C1 segment of cervical spinal cord (tissue), 14 donors: ENCODE data around the gene ARHGEF4.
"Not testable (repeated sequence)": the region's sequence is repeated elsewhere in the genome, so short reads cannot be mapped to it uniquely, and the experiment has no call there.

Experiments
- DNase-seq, 14 donors: peaks; one replicate each; lab custom pipeline; 2025; lab: John Stamatoyannopoulos, UW

Gene ARHGEF4

DNA sequence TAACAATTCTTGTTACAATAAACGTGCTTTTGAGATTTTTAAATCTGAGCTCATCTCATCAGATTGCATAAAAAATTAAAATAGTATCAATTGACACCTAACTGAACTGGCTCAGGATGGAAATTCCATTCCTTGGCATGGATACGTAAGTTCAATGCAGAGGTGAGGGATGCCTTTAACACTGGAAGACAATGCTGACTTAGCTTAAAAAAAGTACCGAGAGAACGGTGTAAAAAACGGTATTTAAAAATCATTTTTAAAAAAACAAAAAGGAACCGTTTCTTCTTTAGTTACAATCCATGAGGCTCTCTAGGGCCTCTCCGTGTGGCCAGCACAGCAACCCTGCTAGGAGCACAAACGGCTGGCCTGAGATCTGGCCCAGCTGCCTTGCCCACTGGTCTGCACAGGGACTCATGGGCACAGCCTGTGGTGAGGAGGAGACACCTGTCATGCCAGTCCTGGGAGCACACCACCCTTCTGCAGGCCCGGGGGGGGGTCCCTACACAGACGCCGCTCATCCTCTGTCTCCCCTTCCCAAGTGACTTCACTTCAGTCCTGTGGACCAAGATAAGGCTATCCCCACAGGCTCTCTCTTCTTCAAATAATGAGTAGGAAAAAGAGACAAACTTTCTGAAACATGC lies 211.3 kb downstream of the ARHGEF4 start:
- no peak for DNase-seq

DNA sequence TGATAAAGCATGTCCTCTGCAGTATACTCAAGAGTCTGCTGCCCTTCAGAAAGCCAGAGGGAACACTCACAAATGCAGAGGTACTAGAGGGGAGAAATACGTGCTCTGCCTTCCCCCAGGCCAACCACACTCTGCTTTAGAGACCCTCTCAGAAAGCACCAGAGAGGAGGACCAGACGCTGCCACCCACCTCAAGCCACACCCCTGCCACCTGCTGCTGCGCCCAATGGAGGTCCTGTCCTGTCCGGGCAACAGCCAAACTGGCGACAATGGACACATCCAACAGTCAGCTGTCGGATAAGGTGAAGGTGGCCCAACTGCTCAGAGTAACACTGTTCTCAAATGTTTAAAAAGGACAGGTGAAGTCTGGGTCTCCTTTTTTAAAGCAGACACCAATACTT lies 211.9 kb downstream of the ARHGEF4 start:
- no peak for DNase-seq

DNA sequence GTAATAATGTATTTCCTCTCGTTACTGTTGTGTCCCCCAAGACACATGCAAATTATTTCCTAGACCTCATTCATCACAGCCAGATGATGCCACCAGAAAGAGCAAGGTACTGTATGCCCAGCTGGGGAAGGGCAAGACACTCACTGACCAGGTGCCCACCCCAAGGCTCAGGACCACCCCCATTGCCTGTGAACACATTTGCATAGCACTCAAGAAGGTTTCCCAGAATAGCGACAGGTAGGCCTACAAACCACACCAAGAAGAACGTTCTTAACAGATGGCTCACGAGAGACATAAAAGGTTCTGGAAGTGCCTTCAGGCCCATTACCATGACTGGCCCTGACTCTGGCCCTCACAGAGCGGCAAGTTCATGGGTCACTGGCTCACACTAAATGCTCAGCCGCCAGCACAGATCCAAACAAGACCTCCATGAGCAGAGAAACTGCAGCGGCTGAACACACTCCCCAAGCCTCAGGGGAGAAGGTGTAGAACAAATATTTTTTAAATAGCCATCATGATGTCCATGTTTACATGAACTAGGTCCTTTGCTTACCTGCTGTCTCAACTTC lies 212.5 kb downstream of the ARHGEF4 start:
- DNase-seq, result no peak

DNA sequence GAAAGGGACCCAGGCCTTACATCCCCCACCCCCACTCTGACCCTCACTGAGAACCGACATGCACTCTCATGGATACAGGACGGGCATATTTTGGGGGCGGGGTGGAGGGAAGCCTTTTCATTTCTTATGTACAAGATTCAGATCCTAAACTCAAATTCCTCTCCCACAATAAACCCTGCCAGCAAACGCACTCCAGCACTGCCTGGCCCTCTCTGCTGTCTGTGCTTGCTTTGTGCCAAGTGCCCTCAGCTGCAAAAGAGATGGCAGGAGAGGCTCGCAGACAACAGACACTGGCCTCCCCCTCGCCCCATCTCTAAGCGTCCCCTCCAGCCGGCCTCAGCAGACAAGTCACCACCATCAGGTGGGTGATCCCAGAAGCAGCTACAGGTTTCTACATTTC lies 214.2 kb downstream of the ARHGEF4 start:
- DNase-seq, result peak in 2 of 14 donors; percentile 11 to 29

DNA sequence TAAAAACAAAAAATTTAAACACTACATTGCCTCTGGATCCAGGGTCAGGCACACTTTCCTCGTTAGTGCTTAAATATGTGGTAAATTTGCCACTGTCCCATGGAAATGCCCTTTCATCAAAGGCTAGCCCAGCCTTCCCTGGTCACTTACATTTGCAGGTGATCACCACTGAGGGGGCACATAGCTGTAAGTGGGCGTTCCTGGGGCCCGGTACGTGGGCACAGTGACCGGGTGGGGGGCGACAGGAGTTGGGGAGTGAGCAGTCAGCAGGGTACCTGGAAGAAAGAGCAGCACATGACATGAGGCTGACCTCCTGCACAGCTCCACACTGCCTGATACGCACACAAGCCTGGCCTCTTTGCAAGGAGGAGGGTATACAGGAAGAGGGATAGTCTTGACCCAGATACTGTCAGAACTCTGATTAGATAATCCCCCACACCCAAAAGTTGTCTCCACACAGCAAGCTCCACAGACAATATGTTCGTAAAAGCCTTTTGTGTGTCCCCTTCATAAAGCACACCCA lies 216.1 kb downstream of the ARHGEF4 start:
- DNase-seq, result no peak

DNA sequence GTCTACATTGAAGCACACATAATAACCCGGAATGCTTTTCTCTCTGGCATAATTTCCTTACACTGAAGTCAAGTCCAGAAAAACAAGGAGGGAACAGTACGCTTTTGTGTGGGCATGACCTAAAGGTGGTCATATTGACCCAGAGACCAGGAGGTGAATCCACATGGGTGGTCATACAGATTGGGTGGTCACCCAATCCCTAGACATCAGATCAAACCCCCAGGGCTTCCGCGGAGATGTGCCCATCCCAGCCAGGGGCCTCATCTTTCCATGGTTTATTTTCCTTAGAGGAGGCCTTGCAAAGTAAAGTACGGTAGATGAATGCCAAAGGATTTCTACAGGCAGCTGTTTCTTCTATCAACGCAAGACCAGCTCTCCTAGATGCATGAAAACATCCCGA lies 217.8 kb downstream of the ARHGEF4 start:
- no peak for DNase-seq

DNA sequence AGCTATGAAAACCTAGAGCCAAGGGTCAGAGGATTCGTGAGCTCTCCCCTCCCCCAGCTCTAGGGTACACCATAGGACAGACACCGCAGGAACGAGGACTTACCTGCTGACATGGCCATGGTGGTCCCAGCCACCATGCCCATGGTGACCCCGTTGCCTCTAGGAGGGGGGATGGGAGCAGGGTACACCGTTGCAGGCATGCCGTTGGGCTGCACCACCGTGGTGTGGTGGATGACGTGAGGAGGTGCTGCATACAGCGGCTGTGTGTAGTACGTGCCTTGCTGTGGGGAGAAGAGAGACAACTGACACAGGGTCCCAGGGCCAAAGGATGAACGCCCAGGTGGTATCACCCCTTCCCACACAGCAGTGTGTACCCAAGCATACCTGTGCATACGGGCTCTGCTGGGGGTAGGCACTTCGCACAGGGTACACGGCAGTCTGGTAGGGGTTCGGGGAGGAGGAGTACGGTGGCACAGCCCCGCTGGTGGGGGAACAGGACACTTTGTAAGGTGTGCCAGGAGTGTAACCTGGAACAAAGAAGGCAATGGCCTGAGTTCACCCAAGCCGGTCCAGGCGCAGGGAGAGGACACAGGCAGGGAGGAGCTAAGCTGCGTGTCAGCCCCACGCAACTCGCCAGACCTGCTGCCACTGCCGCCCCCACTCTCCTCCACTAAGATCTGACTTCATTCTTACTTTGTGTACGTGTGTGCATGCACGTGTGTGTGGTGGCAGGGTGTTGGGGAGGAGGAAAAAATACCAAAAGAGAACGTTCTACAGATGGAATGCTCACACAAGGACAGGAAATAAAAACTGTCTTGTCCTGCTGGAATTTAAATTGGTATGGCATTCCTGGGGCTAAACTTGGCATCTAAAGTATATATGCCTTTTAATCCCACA lies 218.7 kb downstream of the ARHGEF4 start:
- no peak for DNase-seq

DNA sequence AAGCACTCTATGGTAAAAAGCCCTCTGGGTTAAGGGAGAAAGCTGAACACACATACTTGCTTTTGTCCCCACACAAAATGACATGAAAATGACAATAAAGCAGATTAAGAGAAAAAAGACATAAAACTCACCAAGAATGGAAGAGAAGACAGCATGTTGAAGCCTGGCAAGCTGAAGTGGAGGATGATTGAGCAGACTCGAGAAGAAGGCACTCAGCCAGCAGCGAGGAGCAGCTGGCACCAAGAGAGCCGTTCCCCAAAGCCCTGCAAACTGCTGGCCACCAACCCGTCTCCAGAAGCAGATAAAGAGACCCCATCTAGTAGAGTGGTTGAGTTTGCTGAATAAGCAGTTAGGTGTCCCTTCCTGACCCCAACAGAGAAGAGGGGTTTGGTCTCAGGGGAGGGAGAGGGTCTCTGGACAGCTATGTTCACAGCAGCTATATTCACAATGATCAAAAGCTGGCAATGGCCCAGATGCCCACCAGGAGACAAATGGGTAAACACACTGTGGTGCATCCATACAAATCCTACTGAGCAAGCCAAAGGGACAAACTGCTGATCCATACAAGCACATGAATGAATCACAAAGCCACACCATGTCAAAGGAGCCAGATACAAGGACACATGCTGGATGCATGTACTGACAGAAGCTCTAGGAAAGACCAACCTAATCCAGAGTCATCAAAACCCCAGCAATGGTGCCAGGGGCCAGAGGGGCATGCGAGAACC lies 219.7 kb downstream of the ARHGEF4 start:
- peak in 5 of 14 donors; percentile 22 to 43 (median 34) for DNase-seq

DNA sequence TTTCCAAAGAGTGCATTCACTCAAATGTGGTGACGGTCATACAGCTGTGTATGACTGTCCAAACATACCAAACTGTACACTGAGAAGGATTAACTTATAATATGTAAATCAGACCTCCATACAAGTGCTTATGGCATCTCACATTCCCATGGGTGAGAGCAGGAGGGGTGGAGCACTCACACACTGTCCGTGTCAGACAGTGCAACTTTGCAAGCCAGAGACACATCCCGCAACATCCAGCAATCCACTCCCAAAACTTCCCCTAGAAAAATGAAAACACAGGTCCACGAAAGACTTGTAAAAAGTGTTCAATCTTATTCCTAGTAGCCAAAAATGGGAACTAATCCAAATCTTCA lies 220.2 kb downstream of the ARHGEF4 start:
- DNase-seq, result no peak

DNA sequence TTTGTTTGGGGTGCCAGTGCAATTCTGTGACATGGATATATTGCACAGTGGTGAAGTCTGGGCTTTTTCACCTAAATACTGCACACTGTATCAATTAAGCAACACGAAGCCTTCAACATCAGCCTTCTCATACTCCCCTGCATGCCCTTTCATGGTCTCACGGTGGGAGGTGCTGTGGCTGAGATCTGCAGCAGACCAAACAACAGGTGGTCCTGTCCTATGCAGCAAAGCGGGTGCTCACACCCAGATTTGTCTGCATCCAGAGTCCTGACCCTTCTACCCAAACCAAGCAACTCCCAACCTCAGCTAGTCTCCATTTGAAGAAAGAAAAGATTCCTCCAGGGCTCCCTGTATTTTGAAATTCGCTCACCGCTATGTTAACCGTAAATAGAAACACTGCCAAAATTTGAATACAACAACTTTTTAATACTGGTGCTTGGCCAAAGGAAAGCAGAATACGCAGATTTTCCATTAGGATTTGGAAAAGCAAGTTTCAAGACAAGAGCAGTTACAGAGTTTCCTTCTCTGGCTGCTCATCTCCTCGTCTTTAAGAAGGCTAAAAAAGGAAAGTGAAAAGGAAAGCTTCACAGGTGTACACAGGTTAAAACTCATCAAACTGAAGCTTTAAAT lies 221.6 kb downstream of the ARHGEF4 start:
- no peak for DNase-seq

DNA sequence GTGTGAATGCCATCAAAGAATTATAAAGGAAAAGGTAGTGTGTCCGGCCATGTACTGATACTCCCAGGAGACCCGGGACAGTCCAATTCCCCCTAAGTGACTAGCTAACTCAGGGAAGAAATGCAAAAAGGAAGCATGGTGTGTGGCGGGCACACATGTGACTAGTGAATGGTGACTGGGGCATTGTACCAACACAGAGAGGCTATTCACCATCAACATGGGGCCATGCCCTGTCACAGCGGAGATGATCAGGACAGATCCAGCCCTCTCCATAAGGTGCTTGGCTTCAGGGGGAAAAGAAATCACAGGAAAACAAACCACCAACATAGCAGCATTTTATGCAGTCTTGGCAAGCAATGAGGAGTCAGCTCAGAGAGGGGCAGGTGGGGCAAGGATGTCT lies 222.2 kb downstream of the ARHGEF4 start:
- DNase-seq, result peak in 11 of 14 donors; percentile 25 to 85 (median 65)

DNA sequence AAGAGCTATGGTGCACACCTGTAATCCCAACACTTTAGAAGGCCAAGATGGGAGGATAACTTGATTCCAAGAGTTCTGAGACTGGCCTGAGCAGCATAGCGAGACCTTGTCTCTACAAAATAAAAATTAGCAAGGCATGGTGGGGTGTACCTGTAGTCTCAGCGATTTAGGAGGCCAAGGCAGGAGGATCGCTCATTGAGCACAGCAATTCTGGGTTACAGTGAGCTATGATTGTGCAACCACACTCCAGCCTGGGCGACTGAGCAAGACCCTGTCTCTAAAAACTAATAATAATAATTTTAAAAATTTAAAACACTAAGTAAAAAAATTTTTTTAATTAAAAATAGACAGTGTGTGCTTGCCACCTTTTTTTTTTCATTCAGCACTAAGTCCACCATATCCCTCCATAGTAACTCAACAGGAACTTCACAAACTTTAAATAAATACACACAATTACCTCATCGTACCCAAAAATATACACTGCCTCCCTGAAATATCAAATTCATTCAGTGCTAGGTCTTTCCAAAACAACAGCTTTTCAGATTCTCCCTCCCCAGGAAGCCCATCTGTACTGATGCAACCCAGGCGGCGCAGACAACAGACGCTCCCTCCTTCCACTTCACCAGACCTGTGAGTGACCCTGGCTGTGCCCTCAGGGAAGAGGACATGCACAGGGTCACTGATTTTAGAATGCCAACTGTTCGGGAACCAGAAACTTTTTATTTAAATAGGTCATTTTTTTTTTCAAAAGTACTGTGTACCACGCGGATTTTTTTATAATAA lies 227.0 kb downstream of the ARHGEF4 start:
- DNase-seq, result no peak

DNA sequence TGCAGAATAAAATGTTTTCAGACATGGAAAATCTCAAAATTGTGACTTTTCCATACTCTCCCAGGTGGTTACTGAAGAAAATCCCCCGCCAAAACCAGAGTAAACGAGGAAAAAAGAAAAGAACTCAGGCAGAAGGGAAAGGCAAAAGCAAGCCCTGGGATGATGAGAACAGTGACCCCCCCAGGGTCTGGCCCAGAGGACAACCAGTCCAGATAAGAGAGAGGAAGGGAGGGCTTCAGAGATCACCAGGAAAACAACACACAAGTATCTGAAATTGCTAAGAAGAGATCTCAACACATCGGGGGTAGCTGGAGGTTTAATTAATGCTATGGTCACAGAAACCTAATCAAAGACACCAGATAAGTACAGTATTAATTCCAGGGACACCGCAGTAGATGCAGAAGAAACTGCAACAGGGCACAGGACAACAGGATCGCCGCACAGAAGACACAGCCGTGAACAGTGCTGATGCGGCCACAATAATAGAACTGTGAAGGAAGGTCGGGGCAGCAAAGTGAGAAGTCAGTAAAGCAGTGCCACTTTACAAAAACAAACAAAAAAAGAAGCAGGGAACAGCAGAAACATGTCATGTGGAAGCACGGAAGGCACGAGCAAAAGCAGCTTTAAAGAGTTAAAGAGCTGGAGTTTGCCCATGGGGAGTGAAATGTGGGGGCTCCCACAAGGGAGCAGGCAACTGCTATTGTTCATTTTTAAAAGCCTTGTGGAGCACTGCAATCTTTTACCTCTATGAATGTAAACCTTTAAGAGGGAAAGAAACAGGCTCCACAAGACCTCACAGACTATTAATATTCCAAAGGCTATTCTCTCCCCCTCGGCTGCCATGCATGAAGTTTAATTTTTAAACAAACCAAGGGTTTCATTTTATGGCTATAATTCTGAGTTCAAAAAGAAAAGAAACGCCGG lies 228.1 kb downstream of the ARHGEF4 start:
- peak in 1 of 14 donors; percentile 4 for DNase-seq

DNA sequence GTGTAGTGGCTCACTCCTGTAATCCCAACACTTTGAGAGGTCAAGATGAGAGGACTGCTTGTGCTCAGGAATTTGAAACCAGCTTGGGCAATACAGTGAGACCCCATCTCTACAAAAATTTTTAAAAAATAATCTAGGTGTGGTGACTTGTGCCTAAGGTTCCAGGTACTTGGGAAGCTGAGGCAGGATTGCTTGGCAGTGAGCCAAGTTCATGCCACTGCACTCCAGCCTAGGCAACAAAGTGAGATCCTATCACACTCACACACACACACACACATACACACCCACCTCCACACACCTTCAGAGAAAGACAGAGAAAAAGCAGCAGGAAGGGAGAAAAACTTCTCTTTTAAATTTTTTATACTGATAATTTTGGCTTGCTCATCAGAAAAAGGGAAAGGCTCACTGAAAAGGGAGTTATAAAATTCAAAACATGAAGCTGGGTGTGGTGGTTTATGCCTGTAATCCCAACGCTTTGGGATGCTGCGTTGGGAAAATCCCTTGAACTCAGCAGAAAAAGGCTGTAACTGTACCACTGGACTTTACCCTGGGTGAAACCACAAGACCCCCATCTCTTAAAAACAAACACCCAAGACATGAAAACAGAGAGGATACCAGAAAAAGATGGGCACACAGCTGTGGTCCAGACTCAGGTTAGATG lies 230.9 kb downstream of the ARHGEF4 start:
- no peak for DNase-seq

DNA sequence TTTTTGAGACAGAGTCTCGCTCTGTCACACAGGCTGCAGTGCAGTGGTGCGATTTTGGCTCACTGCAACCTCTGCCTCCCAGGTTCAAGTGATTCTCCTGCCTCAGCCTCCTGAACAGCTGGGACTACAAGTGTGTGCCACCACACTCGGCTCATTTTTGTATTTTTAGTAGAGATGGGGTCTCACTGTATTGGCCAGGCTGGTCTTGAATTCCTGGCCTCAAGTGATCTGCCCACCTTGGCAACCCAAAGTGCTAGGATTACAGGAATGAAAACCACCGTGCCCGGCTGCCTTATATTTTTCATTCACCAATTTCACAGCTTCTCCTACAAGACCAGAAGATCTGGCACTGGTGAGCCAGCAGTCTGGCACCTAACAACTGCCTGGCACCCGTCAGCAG lies 231.5 kb downstream of the ARHGEF4 start:
- not testable (repeated sequence) for DNase-seq

DNA sequence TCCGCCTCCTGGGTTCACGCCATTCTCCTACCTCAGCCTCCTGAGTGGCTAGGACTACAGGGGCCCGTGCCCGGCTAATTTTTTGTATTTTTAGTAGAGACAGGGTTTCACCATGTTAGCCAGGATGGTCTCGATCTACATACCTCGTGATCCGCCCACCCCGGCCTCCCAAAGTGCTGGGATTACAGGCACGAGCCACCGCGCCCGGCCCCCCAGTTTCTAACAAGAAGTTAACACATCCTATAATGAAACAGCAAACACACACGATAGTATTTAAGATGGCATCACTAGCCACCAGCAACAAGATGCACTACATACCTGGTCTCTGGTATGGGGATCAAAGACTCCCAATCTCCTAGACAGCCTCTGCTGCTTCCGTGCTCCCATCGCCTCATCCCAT lies 238.9 kb downstream of the ARHGEF4 start:
- not testable (repeated sequence) for DNase-seq

DNA sequence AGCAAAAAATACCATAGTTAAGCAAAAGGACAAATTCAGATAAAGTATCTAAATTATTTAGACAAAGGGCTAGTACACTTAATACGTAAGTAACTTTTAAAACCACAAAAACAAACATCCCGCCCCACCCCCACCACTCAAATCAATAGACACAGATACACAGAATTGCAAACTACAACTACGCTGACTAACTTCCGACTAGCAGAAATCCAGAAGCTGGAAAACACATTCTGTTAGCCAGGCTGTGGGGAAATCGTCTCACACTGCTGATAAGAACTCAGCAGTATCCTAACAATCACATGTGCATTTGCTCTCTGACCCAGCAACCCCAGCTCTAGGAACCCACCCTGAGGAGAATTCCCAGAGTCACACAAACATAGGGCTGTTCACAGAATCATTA lies 240.0 kb downstream of the ARHGEF4 start:
- no peak for DNase-seq

DNA sequence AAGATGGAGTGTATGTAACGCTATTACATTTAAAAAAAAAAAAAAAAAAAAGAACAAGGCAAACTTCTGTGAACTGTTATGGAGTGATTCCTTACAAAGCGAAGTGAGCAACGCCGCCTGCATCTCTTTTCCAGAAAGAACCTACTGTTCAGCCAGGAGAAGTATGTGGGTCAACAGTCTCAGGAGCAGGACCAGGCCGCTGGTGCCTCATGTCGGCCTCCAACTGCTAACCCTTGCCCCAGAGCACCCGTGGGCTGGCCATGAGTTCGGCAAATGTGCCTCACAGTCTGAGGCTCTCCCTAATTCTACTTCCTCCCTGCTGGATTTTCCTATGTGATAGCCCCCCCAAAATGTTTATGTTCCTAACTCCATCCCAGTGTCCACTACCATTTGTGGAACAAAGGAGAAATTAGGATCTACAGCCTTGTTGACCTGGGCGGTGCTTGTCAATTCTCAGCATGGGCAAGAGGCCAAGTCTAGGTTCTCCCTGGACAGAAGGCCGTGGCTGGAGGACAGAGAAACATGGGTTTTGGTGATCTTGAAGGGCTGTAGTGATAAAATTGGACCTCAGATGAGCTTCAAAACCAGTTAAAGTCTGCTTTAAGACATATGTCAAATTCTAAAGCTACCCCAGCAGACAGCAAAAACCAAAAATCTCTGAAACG lies 240.6 kb downstream of the ARHGEF4 start:
- no peak for DNase-seq
